ENCODE measurements around the gene BRCA2.

The BRCA2 gene

DNA sequence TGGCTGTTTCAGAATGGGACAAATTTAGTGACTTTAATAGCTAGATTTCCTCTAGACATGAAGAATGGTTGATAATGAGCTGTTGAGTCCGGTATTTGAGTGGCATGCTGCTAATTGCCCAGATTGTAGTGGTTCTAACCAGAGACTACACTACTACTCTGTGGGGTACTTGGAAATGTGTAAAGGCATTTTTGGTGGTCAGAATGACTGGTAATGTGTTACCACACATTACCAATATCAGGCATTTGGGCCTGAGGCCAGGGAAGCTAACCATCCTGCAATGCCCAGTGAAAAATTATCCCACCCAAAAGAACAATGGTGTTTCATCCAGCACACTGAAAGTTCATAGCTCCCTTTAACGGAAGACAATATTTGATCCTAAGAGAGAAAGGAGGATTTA lies 130.2 kb downstream of the BRCA2 start:
- H3K9ac ChIP-seq (ENCODE audit: low read depth, low read length), result no peak overlapping the region
- H3K9me3 ChIP-seq (ENCODE audit: insufficient read depth, low read depth, low read length), result no peaks in the 10 kb centered on the region
- no peaks in the 10 kb centered on the region for H3K27me3 ChIP-seq (ENCODE audit: insufficient read depth, low read length)
- H3K4me1 ChIP-seq (ENCODE audit: insufficient read depth, low read length), result no peaks in the 10 kb centered on the region
- no peak overlapping the region for H3K27ac ChIP-seq (ENCODE audit: low read length)
- no peaks in the 10 kb centered on the region for H3K36me3 ChIP-seq (ENCODE audit: insufficient read depth, low read depth, low read length)
- H3K4me3 ChIP-seq (ENCODE audit: low read length), result no peak overlapping the region

DNA sequence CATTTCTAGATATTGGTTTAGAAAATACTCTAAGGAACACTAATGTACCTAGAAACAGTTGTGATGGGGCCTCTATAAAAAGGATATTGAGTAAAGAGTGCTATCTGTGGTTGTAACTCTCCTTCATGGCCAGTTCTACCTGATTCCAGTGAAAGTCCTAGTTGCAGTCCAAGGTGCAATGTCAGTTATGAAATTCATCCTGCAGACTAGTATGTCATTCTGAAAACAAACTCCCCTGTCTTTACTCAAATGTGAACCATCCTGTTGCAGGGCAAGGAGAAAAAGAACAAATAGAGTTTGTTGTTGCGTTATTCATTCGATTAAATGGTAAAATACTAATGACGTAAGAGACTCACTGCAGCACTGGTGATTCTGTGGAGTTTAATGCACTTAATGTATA lies 130.9 kb downstream of the BRCA2 start:
- Histone ChIP-seq H3K4me3 (ENCODE audit: low read length) (no peak overlapping the region), H3K27ac (ENCODE audit: low read length) (no peak overlapping the region), H3K9me3 (ENCODE audit: insufficient read depth, low read depth, low read length) (no peaks in the 10 kb centered on the region), H3K27me3 (ENCODE audit: insufficient read depth, low read length) (no peaks in the 10 kb centered on the region), H3K36me3 (ENCODE audit: insufficient read depth, low read depth, low read length) (no peaks in the 10 kb centered on the region), H3K4me1 (ENCODE audit: insufficient read depth, low read length) (no peaks in the 10 kb centered on the region), H3K9ac (ENCODE audit: low read depth, low read length) (no peak overlapping the region)

DNA sequence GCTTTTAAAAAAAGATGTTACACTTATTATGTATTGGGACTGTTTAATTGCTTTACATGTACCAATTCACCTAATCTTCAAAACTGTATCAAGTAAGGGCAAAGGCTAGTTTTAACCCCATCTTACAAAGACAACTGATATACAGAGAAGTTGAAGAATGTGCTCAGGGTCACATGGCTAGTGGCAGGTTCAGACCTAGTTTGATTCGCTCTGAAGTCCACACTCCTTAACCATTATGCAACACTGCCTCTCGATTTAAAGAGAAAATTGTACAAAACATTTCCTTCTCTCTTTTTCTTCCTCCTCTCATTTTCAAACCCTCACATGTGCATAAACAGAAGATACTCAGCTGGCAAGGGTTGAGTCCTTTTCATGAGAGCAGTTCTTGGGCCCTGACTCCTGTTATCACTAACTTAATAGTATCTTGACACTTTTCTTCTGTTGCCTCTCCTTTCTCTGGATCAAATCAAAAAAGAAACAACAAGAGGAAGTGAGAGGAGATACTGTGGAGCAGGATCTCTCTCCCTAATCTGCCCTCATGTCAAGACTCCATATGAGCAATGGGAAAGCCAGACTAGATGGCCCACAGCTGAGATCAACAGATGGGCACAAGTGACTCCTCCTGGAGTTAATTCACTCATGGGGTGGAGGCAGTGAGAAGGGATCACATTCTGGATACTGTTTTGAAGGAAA lies 131.6 kb downstream of the BRCA2 start:
- Histone ChIP-seq H3K9ac (ENCODE audit: low read depth, low read length) (no peak overlapping the region), H3K4me1 (ENCODE audit: insufficient read depth, low read length) (no peaks in the 10 kb centered on the region), H3K4me3 (ENCODE audit: low read length) (no peak overlapping the region), H3K27me3 (ENCODE audit: insufficient read depth, low read length) (no peaks in the 10 kb centered on the region), H3K27ac (ENCODE audit: low read length) (no peak overlapping the region), H3K9me3 (ENCODE audit: insufficient read depth, low read depth, low read length) (no peaks in the 10 kb centered on the region), H3K36me3 (ENCODE audit: insufficient read depth, low read depth, low read length) (no peaks in the 10 kb centered on the region)

DNA sequence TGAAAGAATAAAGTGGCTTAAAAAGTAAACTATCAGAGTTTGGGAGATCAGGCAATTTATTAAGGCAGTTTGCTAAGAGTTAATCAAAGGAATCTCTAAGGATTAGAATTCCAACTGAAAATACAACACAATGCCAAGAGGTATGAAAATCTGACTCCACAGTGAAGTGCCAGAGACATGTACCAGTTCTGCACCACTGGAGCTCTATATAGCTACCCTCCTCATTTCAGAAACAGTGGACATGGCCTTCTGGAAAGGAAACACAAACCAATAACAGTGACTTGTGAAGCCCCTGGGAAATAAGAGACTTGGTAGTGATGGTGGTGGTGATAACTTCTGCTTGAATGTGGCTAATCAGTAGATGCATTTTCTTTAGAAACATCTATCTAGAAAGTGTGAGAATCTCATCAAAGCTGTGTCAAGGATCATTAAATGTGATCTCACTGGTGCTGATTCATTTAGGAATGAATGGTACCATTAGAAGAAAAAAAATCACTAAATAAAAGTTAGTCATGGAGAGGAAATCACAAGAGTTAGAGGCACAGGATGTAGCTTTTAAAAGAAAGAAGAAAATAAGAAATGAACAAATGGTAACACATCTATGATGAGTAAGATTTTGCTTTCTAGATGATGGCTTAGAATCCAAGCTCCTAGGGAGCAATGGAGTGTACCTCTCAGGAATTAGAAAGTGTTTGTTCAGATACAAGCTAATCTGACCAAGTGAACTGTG lies 132.8 kb downstream of the BRCA2 start:
- no peak overlapping the region for H3K9ac ChIP-seq (ENCODE audit: low read depth, low read length)
- H3K9me3 ChIP-seq (ENCODE audit: insufficient read depth, low read depth, low read length), result no peaks in the 10 kb centered on the region
- H3K36me3 ChIP-seq (ENCODE audit: insufficient read depth, low read depth, low read length), result no peaks in the 10 kb centered on the region
- no peaks in the 10 kb centered on the region for H3K4me1 ChIP-seq (ENCODE audit: insufficient read depth, low read length)
- H3K27me3 ChIP-seq (ENCODE audit: insufficient read depth, low read length), result no peaks in the 10 kb centered on the region
- no peak overlapping the region for H3K4me3 ChIP-seq (ENCODE audit: low read length)
- no peak overlapping the region for H3K27ac ChIP-seq (ENCODE audit: low read length)

DNA sequence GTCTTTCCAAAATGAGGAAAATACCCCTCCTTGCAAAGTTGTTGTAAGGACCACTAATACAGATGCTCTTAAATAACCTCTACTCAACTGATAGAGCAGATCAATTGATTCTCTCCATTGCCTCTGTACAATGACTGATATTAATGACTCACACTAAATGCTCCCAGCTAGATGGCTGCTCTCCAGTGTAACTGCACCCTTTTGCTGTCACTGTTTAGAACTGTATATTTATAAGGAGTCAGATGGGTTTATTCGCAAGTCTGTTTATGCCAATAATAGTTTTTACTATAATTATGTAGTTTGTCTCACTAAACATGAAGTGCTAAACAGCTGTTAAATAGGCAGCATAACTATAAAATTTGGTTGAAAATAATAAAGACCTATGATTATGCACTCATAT lies 133.7 kb downstream of the BRCA2 start:
- Histone ChIP-seq H3K27ac (ENCODE audit: low read length) (no peak overlapping the region), H3K27me3 (ENCODE audit: insufficient read depth, low read length) (no peaks in the 10 kb centered on the region), H3K9me3 (ENCODE audit: insufficient read depth, low read depth, low read length) (no peaks in the 10 kb centered on the region), H3K9ac (ENCODE audit: low read depth, low read length) (no peak overlapping the region), H3K4me3 (ENCODE audit: low read length) (no peak overlapping the region), H3K4me1 (ENCODE audit: insufficient read depth, low read length) (no peaks in the 10 kb centered on the region), H3K36me3 (ENCODE audit: insufficient read depth, low read depth, low read length) (no peaks in the 10 kb centered on the region)
